Loucy (cell line): ENCODE measurements around the gene NCAPD3.

Experiments
- EZH2phosphoT487 ChIP-seq: fragments of 200-600 bp; IDR thresholded peaks from 2 replicates; pipeline ENCODE4 v1.6.1; 2018; ENCODE audit warnings: antibody characterized with exemption, mild to moderate bottlenecking, moderate library complexity, borderline replicate concordance
- TF ChIP-seq, protein P1 (sequence below): fragments of 200-600 bp; sonication (generic); conservative IDR thresholded peaks from 2 replicates; pipeline ENCODE4 v1.5.1; 2014; ENCODE audit warnings: mild to moderate bottlenecking, antibody characterized with exemption, low read length

DNA sequence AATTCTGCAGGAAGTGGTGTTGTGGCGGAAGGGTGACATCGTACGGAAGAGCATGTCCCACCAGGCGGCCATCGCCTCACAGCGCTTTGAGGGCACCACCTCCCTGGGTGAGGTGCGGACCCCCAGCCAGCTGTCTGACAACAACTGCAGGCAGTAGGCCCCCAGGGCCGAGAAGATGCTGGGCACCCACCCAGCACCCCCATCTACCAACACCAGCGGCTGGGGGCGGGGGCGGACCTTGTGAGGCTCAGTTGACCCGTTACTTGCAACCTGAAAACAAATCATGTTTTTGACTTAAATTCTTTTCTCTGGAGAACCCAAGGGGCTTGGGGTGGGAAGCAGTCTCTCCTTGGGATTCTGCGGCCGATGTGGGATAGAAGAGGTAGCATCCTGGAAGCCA, 21.7 kb upstream of the NCAPD3 start:
- TF ChIP-seq, protein P1, sequence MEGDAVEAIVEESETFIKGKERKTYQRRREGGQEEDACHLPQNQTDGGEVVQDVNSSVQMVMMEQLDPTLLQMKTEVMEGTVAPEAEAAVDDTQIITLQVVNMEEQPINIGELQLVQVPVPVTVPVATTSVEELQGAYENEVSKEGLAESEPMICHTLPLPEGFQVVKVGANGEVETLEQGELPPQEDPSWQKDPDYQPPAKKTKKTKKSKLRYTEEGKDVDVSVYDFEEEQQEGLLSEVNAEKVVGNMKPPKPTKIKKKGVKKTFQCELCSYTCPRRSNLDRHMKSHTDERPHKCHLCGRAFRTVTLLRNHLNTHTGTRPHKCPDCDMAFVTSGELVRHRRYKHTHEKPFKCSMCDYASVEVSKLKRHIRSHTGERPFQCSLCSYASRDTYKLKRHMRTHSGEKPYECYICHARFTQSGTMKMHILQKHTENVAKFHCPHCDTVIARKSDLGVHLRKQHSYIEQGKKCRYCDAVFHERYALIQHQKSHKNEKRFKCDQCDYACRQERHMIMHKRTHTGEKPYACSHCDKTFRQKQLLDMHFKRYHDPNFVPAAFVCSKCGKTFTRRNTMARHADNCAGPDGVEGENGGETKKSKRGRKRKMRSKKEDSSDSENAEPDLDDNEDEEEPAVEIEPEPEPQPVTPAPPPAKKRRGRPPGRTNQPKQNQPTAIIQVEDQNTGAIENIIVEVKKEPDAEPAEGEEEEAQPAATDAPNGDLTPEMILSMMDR = no peak
- TF ChIP-seq EZH2phosphoT487 = no peak
